ENCODE results near the gene FLII.
A peak's percentile ranks its signal among the peaks of the same experiment; 100 is the strongest.

FLII gene

GRCh38 chr17:18213666-18214270, 44.8 kb downstream of the FLII start:
- peak overlapping the region; percentile 10 for H3K27ac ChIP-seq (ENCODE audit: low read depth, low read length, severe bottlenecking)
- 77 to 91% methylated on average over 5 to 6 of the region's 7 CpGs for WGBS, 2 experiments (ENCODE audit: insufficient coverage in 2 of 2)
- no peaks in the 10 kb centered on the region for H3K4me1 ChIP-seq (ENCODE audit: control insufficient read depth, insufficient read depth, low read length, poor library complexity, severe bottlenecking)
- no peaks in the 10 kb centered on the region for H3K9me3 ChIP-seq (ENCODE audit: control insufficient read depth, low read length)
- peaks cover 24% of the 10 kb centered on the region for H3K36me3 ChIP-seq (ENCODE audit: control insufficient read depth, insufficient read depth, low read length)
- H3K4me3 ChIP-seq (ENCODE audit: extremely low read depth, insufficient read depth, low read length, poor library complexity, severe bottlenecking), result no peak overlapping the region

- Histone ChIP-seq H3K27ac (ENCODE audit: low read depth, low read length, severe bottlenecking) (no peak overlapping the region), H3K4me1 (ENCODE audit: control insufficient read depth, insufficient read depth, low read length, poor library complexity, severe bottlenecking) (no peaks in the 10 kb centered on the region), H3K36me3 (ENCODE audit: control insufficient read depth, insufficient read depth, low read length) (peaks cover 76% of the 10 kb centered on the region), H3K9me3 (ENCODE audit: control insufficient read depth, low read length) (no peaks in the 10 kb centered on the region), H3K4me3 (ENCODE audit: extremely low read depth, insufficient read depth, low read length, poor library complexity, severe bottlenecking) (no peak overlapping the region)
- 94 to 99% methylated on average over 17 to 19 of the region's 19 CpGs for WGBS, 2 experiments (ENCODE audit: insufficient coverage in 2 of 2)
These were observed 50.4 kb downstream of the FLII start for GRCh38 chr17:18208092-18208491.

- Histone ChIP-seq H3K9me3 (ENCODE audit: control insufficient read depth, low read length) (no peaks in the 10 kb centered on the region), H3K27ac (ENCODE audit: low read depth, low read length, severe bottlenecking) (no peak overlapping the region), H3K4me1 (ENCODE audit: control insufficient read depth, insufficient read depth, low read length, poor library complexity, severe bottlenecking) (no peaks in the 10 kb centered on the region), H3K4me3 (ENCODE audit: extremely low read depth, insufficient read depth, low read length, poor library complexity, severe bottlenecking) (no peak overlapping the region), H3K36me3 (ENCODE audit: control insufficient read depth, insufficient read depth, low read length) (peaks cover 84% of the 10 kb centered on the region)
These were observed 51.6 kb downstream of the FLII start for GRCh38 chr17:18206962-18207361.

- Histone ChIP-seq H3K9me3 (ENCODE audit: control insufficient read depth, low read length) (no peaks in the 10 kb centered on the region), H3K4me3 (ENCODE audit: extremely low read depth, insufficient read depth, low read length, poor library complexity, severe bottlenecking) (no peak overlapping the region), H3K4me1 (ENCODE audit: control insufficient read depth, insufficient read depth, low read length, poor library complexity, severe bottlenecking) (no peaks in the 10 kb centered on the region), H3K36me3 (ENCODE audit: control insufficient read depth, insufficient read depth, low read length) (peaks cover 89% of the 10 kb centered on the region), H3K27ac (ENCODE audit: low read depth, low read length, severe bottlenecking) (no peak overlapping the region)
- WGBS, 2 experiments (ENCODE audit: insufficient coverage in 2 of 2), result 100% methylated on average over 2 of the region's 2 CpGs
These were observed 52.7 kb downstream of the FLII start for GRCh38 chr17:18205861-18206260.

- 60 to 68% methylated on average over 7 of the region's 7 CpGs for WGBS, 2 experiments (ENCODE audit: insufficient coverage in 2 of 2)
- no peaks in the 10 kb centered on the region for H3K9me3 ChIP-seq (ENCODE audit: control insufficient read depth, low read length)
- no peak overlapping the region for H3K4me3 ChIP-seq (ENCODE audit: extremely low read depth, insufficient read depth, low read length, poor library complexity, severe bottlenecking)
- no peak overlapping the region for H3K27ac ChIP-seq (ENCODE audit: low read depth, low read length, severe bottlenecking)
- peaks cover 86% of the 10 kb centered on the region for H3K36me3 ChIP-seq (ENCODE audit: control insufficient read depth, insufficient read depth, low read length)
- no peaks in the 10 kb centered on the region for H3K4me1 ChIP-seq (ENCODE audit: control insufficient read depth, insufficient read depth, low read length, poor library complexity, severe bottlenecking)
These were observed 55.2 kb downstream of the FLII start for GRCh38 chr17:18203308-18203707.

- WGBS, 2 experiments (ENCODE audit: insufficient coverage in 2 of 2), result 85 to 92% methylated on average over 1 to 4 of the region's 4 CpGs
- no peak overlapping the region for H3K27ac ChIP-seq (ENCODE audit: low read depth, low read length, severe bottlenecking)
- no peaks in the 10 kb centered on the region for H3K4me1 ChIP-seq (ENCODE audit: control insufficient read depth, insufficient read depth, low read length, poor library complexity, severe bottlenecking)
- no peak overlapping the region for H3K4me3 ChIP-seq (ENCODE audit: extremely low read depth, insufficient read depth, low read length, poor library complexity, severe bottlenecking)
- H3K36me3 ChIP-seq (ENCODE audit: control insufficient read depth, insufficient read depth, low read length), result peaks cover 86% of the 10 kb centered on the region
- no peaks in the 10 kb centered on the region for H3K9me3 ChIP-seq (ENCODE audit: control insufficient read depth, low read length)
These were observed 57.4 kb downstream of the FLII start for GRCh38 chr17:18201108-18201507.

- 95 to 100% methylated on average over 4 of the region's 4 CpGs for WGBS, 2 experiments (ENCODE audit: insufficient coverage in 2 of 2)
- no peaks in the 10 kb centered on the region for H3K4me1 ChIP-seq (ENCODE audit: control insufficient read depth, insufficient read depth, low read length, poor library complexity, severe bottlenecking)
- peaks cover 87% of the 10 kb centered on the region for H3K36me3 ChIP-seq (ENCODE audit: control insufficient read depth, insufficient read depth, low read length)
- H3K9me3 ChIP-seq (ENCODE audit: control insufficient read depth, low read length), result no peaks in the 10 kb centered on the region
- H3K27ac ChIP-seq (ENCODE audit: low read depth, low read length, severe bottlenecking), result no peak overlapping the region
- H3K4me3 ChIP-seq (ENCODE audit: extremely low read depth, insufficient read depth, low read length, poor library complexity, severe bottlenecking), result no peak overlapping the region
These were observed 60.0 kb downstream of the FLII start for GRCh38 chr17:18198530-18198929.

GRCh38 chr17:18197535-18198194, 60.9 kb downstream of the FLII start:
- no peak overlapping the region for H3K4me3 ChIP-seq (ENCODE audit: extremely low read depth, insufficient read depth, low read length, poor library complexity, severe bottlenecking)
- peaks cover 91% of the 10 kb centered on the region for H3K36me3 ChIP-seq (ENCODE audit: control insufficient read depth, insufficient read depth, low read length)
- H3K27ac ChIP-seq (ENCODE audit: low read depth, low read length, severe bottlenecking), result no peak overlapping the region
- WGBS, 2 experiments (ENCODE audit: insufficient coverage in 2 of 2), result 87 to 94% methylated on average over 3 of the region's 3 CpGs
- H3K9me3 ChIP-seq (ENCODE audit: control insufficient read depth, low read length), result no peaks in the 10 kb centered on the region
- H3K4me1 ChIP-seq (ENCODE audit: control insufficient read depth, insufficient read depth, low read length, poor library complexity, severe bottlenecking), result no peaks in the 10 kb centered on the region

GRCh38 chr17:18195246-18195645, 63.3 kb downstream of the FLII start:
- Histone ChIP-seq H3K4me3 (ENCODE audit: extremely low read depth, insufficient read depth, low read length, poor library complexity, severe bottlenecking) (no peak overlapping the region), H3K36me3 (ENCODE audit: control insufficient read depth, insufficient read depth, low read length) (peaks cover 95% of the 10 kb centered on the region), H3K4me1 (ENCODE audit: control insufficient read depth, insufficient read depth, low read length, poor library complexity, severe bottlenecking) (no peaks in the 10 kb centered on the region), H3K9me3 (ENCODE audit: control insufficient read depth, low read length) (no peaks in the 10 kb centered on the region), H3K27ac (ENCODE audit: low read depth, low read length, severe bottlenecking) (no peak overlapping the region)
- WGBS, 2 experiments (ENCODE audit: insufficient coverage in 2 of 2), result 86 to 100% methylated on average over 1 of the region's 5 CpGs

All from mesodermal cell (in vitro differentiated cells).